OCI-LY1 (cell line): ENCODE data around the gene RABGAP1L.

ENCODE experiments used
- CTCF ChIP-seq: fragments of 200-600 bp; sonication (generic), shearing (Covaris generic); IDR thresholded peaks from 2 replicates; pipeline ENCODE4 v1.5.1; 2017; ENCODE audit warnings: mild to moderate bottlenecking, antibody characterized with exemption, low read length, moderate library complexity, mixed read lengths
- EZH2 ChIP-seq: fragments of 200-600 bp; sonication (generic), shearing (Covaris generic); IDR thresholded peaks from 2 replicates; pipeline ENCODE4 v1.8.0; 2017; ENCODE audit warnings: borderline replicate concordance, mixed run types, mild to moderate bottlenecking, antibody characterized with exemption, low read length, moderate library complexity, mixed read lengths

GRCh38 chr1:174768516-174768915 lies 609.2 kb downstream of the RABGAP1L start:
- TF ChIP-seq CTCF (no peak), EZH2 (no peak)
